HG02884 (cell line): Measurements from ENCODE around the gene SBNO1.
"Not testable (repeated sequence)": the region's sequence is repeated elsewhere in the genome, so short reads cannot be mapped to it uniquely, and the experiment has no call there.

ENCODE experiments used
- ATAC-seq: cut with Tn5 transposase; IDR thresholded peaks from one replicate; pipeline ENCODE4 v1.9.1; 2021; ENCODE audit warnings: mild to moderate bottlenecking, moderate library complexity; ENCODE audit not compliant: unreplicated experiment

Gene SBNO1

GRCh38 chr12:123356159-123356670 is 8.4 kb downstream of the SBNO1 start:
- ATAC-seq, result no peak

GRCh38 chr12:123354600-123354999 is 10.0 kb downstream of the SBNO1 start:
- ATAC-seq, result no peak

DNA sequence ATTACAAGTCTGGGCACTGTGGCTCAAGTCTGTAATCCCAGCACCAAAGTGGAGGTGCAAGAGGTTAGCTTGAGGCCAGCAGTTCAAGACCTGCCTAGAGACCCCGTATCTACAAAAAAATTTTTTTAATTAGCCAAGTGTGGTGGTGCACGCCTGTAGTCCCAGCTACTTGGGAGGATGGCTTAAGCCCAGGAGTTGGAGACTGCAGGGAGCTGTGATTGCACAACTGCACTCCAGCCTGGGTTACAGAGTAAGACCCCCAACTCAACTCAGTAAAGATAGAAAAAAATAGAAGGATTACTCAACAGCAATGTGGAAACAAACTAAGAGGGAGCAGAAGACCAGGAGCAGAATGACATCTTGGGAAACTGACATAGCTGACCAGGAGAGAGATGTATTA is 13.3 kb downstream of the SBNO1 start:
- no peak for ATAC-seq

DNA sequence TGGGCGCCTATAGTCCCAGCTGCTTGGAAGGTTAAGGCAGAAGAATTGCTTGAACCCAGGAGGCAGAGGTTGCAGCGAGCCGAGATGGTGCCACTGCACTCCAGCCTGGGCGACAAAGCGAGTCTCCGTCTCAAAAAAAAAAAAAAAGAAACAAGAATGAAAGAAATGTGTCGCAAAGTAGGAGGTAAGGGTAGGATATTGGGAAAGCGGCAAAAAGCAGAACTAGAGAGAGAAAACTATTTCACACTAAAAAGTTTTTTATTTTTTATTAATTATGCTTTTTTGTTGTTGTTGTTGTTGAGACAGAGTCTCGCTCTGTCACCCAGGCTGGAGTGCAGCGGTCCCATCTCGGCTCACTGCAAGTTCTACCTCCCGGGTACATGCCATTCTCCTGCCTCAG is 17.7 kb downstream of the SBNO1 start:
- no peak for ATAC-seq

- no peak for ATAC-seq
These were observed 20.6 kb downstream of the SBNO1 start for GRCh38 chr12:123344086-123344485.

DNA sequence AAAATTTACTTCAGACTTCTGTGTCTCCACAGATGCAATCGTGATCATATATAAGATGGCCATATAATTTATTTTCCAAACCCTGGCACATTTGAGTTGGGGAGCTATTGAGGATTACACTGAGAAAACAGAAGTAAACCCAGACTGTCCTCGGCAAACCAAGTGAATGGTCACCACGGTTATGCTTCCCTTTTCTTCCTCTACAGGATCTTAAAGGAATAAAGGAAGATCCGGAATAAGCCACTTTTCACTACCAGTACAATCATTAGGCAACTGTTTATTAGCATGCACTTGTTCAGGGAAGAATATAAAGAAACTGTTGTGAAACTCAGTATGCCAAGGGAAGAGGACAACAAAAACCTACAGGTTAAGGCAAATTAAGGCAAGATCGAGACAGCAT is 27.6 kb downstream of the SBNO1 start:
- no peak for ATAC-seq

DNA sequence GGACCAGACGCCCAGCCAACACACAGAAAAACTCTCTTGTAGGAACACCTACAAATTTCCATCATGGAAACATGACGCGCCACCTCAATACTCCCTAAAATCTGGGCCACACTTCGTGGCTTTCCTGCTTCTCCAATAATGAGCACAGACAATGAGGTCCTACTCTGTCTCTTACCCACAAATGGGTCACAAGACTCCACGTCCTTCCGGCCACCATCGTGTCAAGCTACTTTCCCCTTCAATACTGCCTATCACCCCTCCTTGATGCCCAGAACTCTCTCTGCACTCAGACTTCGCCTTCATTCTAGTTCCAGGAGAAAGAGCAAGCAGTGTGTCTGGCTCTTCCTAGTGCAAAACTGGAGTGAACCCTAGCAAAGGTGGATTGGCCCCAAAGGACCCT is 28.1 kb downstream of the SBNO1 start:
- ATAC-seq, result no peak

GRCh38 chr12:123335490-123335889 is 29.2 kb downstream of the SBNO1 start:
- ATAC-seq, result no peak

GRCh38 chr12:123329799-123330198 is 34.8 kb downstream of the SBNO1 start:
- no peak for ATAC-seq

DNA sequence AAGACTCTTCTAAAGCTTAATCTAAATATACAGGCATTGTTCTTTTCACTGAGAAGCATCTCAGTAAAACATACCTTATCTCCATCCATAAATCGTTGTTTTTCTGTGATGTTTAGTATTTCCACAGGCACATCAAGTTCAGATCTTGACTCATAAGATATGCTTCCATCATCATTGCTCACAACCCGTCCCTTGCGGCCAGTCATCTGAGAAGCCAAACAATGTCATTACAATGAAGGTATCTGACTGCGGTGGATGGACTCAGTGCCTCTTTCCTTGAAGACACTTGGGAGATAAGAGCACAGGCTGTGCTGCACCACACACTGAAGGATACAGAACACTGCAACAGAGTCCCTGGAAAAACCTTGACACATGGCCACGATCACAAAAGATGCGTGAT is 44.8 kb downstream of the SBNO1 start:
- no peak for ATAC-seq

DNA sequence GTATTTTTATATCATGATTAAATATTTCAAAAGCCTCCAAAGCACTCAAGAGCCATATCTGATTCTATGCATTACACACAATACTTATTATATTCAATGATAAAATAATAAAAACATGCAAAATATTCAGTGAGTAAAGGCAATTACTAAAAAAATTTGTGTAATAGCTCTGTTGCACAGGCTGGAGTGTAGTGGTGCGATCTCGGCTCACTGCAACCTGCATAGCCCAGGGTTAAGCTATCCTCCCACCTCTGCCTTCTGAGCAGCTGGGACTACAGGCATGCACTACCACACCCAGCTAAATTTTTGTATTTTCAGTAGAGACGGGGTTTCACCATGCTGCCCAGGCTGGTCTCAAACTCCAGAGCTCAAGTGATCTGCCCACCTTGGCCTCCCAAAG is 45.4 kb downstream of the SBNO1 start:
- ATAC-seq, result no peak

GRCh38 chr12:123313046-123313445 is 51.6 kb downstream of the SBNO1 start:
- not testable (repeated sequence) for ATAC-seq

- ATAC-seq, result no peak
These were observed 58.4 kb downstream of the SBNO1 start for GRCh38 chr12:123306200-123306599.

DNA sequence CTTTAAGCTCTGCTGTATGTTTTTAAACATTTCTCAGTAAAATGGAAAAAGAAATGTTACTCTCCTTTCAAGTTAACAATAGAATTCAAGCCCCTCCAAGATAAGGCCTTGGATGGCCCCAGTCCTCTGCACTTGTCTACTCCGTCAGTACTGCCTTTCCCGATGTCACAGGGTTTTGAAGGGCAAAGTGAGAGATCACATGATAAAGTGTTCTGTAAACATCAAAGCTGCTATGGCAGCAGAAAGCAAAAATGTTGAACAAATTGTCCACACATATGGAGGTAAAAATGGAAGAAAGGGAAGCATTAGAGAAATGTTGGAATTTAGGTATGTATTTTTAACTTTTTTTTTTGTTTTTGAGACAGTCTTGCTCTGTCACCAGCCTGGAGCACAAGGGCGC is 59.5 kb downstream of the SBNO1 start:
- no peak for ATAC-seq

- ATAC-seq, result no peak
These were observed 71.4 kb downstream of the SBNO1 start for GRCh38 chr12:123293178-123293760.

GRCh38 chr12:123289911-123290310 is 74.7 kb downstream of the SBNO1 start:
- ATAC-seq, result no peak

GRCh38 chr12:123288751-123289346 is 75.8 kb downstream of the SBNO1 start:
- ATAC-seq, result no peak

GRCh38 chr12:123286652-123287373 is 77.8 kb downstream of the SBNO1 start:
- no peak for ATAC-seq

DNA sequence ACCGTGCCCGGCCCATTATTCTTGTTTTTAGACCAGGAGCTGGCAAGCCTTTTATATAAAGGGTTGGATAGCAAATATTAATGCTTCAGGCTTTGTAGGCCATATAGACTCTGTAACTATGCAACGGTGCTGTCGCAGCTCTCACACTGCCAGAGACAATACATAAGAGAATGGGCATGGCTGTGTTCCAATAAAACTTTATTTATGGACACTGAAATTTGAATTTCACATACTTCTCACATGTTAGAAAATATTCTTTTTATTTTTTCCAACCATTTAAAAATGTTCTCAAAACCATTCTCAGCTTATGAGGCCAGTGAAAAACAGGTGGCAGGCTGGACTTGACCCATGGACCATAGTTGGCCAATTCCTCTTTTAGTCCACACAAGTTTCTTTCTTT is 80.0 kb downstream of the SBNO1 start:
- ATAC-seq, result no peak

DNA sequence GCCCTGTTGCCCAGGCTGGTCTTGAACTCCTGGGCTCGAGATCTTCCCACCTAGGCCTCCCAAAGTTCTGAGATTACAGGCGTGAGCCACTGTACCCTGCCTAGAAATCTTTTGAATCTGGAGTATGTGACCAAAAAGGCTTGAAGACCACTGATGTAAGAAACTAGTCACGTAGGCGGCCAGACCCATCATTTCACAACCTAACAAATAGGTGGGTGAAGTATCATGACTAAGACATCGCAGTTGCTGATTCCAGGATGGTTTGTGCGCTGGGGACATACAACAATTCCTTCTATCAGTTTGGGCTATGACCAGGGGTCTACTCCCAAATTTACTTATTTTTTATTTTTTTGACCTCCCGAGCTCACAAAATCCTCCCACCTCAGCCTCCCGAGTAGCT is 81.2 kb downstream of the SBNO1 start:
- ATAC-seq, result no peak

DNA sequence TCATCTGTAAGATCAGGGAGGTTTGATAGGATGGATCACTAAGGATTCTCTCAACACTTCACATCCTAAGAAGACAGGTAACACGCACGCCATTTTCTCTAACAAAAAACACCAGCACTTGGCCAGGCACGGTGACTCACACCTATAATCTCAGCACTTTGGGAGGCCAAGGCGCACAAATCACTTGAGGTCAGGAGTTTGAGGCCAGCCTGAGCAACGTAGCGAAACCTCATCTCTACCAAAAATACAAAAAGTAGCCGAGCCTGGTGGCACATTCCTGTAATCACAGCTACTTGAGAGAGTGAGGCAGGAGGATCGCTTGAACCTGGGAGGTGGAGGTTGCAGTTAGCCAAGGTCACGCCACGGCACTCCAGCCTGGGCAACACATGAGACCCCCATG is 82.5 kb downstream of the SBNO1 start:
- ATAC-seq, result no peak

DNA sequence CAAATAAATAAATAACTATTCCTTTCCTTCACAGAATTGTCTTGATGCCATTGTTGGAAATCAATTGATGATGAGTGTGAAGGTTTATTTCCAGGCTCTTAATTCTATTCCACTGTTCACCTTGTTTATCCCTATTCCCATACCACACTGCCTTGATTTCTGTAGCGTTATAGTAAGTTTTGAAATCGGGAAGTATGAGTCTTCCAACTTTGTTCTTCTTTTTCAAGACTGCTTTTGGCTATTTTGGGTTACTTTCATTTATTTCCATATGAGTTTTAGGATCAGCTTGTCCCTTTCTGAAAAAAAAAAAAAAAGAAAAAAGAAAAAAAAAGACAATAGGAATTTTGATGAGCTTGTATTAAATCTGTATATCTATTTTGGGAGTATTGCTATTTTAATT is 83.7 kb downstream of the SBNO1 start:
- no peak for ATAC-seq
